Neuronal stem cell (in vitro differentiated cells): ENCODE measurements around the gene L1CAM.

Experiments used
- DNase-seq: peaks from one replicate; pipeline ENCODE4 v3.0.0-alpha.2; 2013; ENCODE audit warnings: low spot score
- H2AFZ ChIP-seq: one replicate; pipeline ENCODE4 v1.6.1; 2013; ENCODE audit warnings: mild to moderate bottlenecking, low read length, inconsistent platforms
- H2AK5ac ChIP-seq: 2 replicates; pipeline ENCODE4 v1.6.1; 2013; ENCODE audit warnings: low read depth, mild to moderate bottlenecking, inconsistent platforms, low read length, moderate library complexity, mixed read lengths
- H2BK120ac ChIP-seq: 2 replicates; pipeline ENCODE4 v1.6.1; 2013; ENCODE audit warnings: low read depth, mild to moderate bottlenecking, inconsistent platforms, low read length, moderate library complexity, mixed read lengths
- H2BK12ac ChIP-seq: one replicate; pipeline ENCODE4 v1.6.1; 2013; ENCODE audit warnings: low read length, inconsistent platforms
- H2BK15ac ChIP-seq: 2 replicates; pipeline ENCODE4 v1.6.1; 2013; ENCODE audit warnings: mild to moderate bottlenecking, low read length, inconsistent platforms, mixed read lengths
- H2BK5ac ChIP-seq: one replicate; pipeline ENCODE4 v1.6.1; 2013; ENCODE audit warnings: inconsistent platforms, mild to moderate bottlenecking, low read length, moderate library complexity
- H3K14ac ChIP-seq: one replicate; pipeline ENCODE4 v1.6.1; 2013; ENCODE audit warnings: low read length, inconsistent platforms
- H3K18ac ChIP-seq: 2 replicates; pipeline ENCODE4 v1.6.1; 2013; ENCODE audit warnings: low read length, inconsistent platforms
- H3K23ac ChIP-seq: 2 replicates; pipeline ENCODE4 v1.6.1; 2013; ENCODE audit warnings: low read depth, mild to moderate bottlenecking, mixed read lengths, low read length, inconsistent platforms; ENCODE audit not compliant: poor library complexity
- H3K27ac ChIP-seq: replicated peaks from 3 replicates; pipeline ENCODE4 v1.5.1; 2013; ENCODE audit warnings: low read length, inconsistent platforms
- H3K27me3 ChIP-seq, 3 experiments: 2 replicates each; pipeline ENCODE4 v1.6.1; 2013; ENCODE audit warnings: low read length in 3 of 3, mild to moderate bottlenecking in 2 of 3, inconsistent platforms in 1 of 3, low read depth in 1 of 3, mixed read lengths in 1 of 3, moderate library complexity in 1 of 3; ENCODE audit not compliant: control insufficient read depth in 3 of 3, insufficient read depth in 3 of 3
- H3K36me3 ChIP-seq, 2 donors: replicated peaks in 1 of 2; 2 replicates each; pipeline ENCODE4 v1.6.1; 2013; ENCODE audit warnings: low read length in 2 of 2; ENCODE audit not compliant: control insufficient read depth in 2 of 2, insufficient read depth in 2 of 2
- H3K4ac ChIP-seq: 2 replicates; pipeline ENCODE4 v1.6.1; 2013; ENCODE audit warnings: inconsistent platforms, mild to moderate bottlenecking, low read length, moderate library complexity
- H3K4me1 ChIP-seq, 2 donors: 1 replicate in 1 of 2; 2 replicates in 1 of 2; pipeline ENCODE4 v1.6.1; 2013; ENCODE audit warnings: low read length in 2 of 2, low read depth in 1 of 2; ENCODE audit not compliant: control insufficient read depth in 2 of 2, insufficient read depth in 1 of 2
- H3K4me2 ChIP-seq: one replicate; pipeline ENCODE4 v1.6.1; 2013; ENCODE audit warnings: mild to moderate bottlenecking, low read length, inconsistent platforms; ENCODE audit not compliant: insufficient read depth, poor library complexity, severe bottlenecking
- H3K4me3 ChIP-seq, 2 donors: 2 replicates each; pipeline ENCODE4 v1.5.1; 2013; ENCODE audit warnings: low read length in 2 of 2, mild to moderate bottlenecking in 2 of 2, inconsistent platforms in 1 of 2, moderate library complexity in 1 of 2
- H3K79me1 ChIP-seq: one replicate; pipeline ENCODE4 v1.6.1; 2013; ENCODE audit warnings: low read depth, mild to moderate bottlenecking, inconsistent platforms, low read length, moderate library complexity
- H3K9ac ChIP-seq: one replicate; pipeline ENCODE4 v1.6.1; 2013; ENCODE audit warnings: mild to moderate bottlenecking, low read depth, low read length, inconsistent platforms; ENCODE audit not compliant: poor library complexity
- H3K9me3 ChIP-seq, 2 donors: replicated peaks in 1 of 2; 2 replicates each; pipeline versions ENCODE3 to v1.6.1; 2013; ENCODE audit warnings: low read length in 2 of 2, mild to moderate bottlenecking in 2 of 2, inconsistent platforms in 1 of 2, low read depth in 1 of 2, mixed read lengths in 1 of 2, moderate library complexity in 1 of 2; ENCODE audit not compliant: control insufficient read depth in 2 of 2, insufficient read depth in 1 of 2
- H4K8ac ChIP-seq: one replicate; pipeline ENCODE4 v1.6.1; 2013; ENCODE audit warnings: low read depth, mild to moderate bottlenecking, inconsistent platforms, low read length, moderate library complexity
- H4K91ac ChIP-seq: one replicate; pipeline ENCODE4 v1.6.1; 2013; ENCODE audit warnings: low read length, low read depth, mild to moderate bottlenecking, inconsistent platforms; ENCODE audit not compliant: poor library complexity
- WGBS, 2 donors: extraction: QIAGEN DNeasy Blood & Tissue Kit; methylation state at CpG; one replicate each; pipeline ENCODE4 v1.1.7; 2013; ENCODE audit warnings: missing lambda C conversion rate in 2 of 2, mixed read lengths in 1 of 2; ENCODE audit not compliant: insufficient read length in 2 of 2, insufficient replicate concordance in 1 of 2; ENCODE audit errors: extremely low coverage in 2 of 2; 5-methylcytosine and 5-hydroxymethylcytosine counted together

L1CAM gene

GRCh38 chrX:153853902-153854267, 32.1 kb downstream of the L1CAM start:
- Histone ChIP-seq H3K9ac (no peak overlapping the region), H3K27me3 (peaks cover 0 to 47% (median 0%) of the 10 kb centered on the region in 3 experiments), H3K79me1 (no peaks in the 10 kb centered on the region), H2AK5ac (no peak overlapping the region), H3K4me2 (no peak overlapping the region), H3K9me3 (no peaks in the 10 kb centered on the region), H3K36me3 (no peaks in the 10 kb centered on the region), H3K18ac (no peak overlapping the region), H3K4me1 (no peaks in the 10 kb centered on the region), H4K8ac (no peak overlapping the region), H2BK15ac (no peak overlapping the region), H2BK12ac (no peak overlapping the region), H2BK5ac (no peak overlapping the region), H3K4ac (no peak overlapping the region), H3K27ac (no peak overlapping the region), H4K91ac (no peak overlapping the region), H3K4me3 (no peak overlapping the region), H3K23ac (no peak overlapping the region), H3K14ac (no peak overlapping the region), H2BK120ac (no peak overlapping the region), H2AFZ (no peak overlapping the region)
- WGBS, 2 donors = no CpG with 5 or more reads among the region's 3 CpGs
- no peak for DNase-seq

- no peak overlapping the region for H4K8ac ChIP-seq
- no peak overlapping the region for H3K23ac ChIP-seq
- H2BK5ac ChIP-seq = no peak overlapping the region
- H3K27ac ChIP-seq = no peak overlapping the region
- H2BK12ac ChIP-seq = no peak overlapping the region
- WGBS, 2 donors = no CpG with 5 or more reads among the region's 3 CpGs
- no peaks in the 10 kb centered on the region for H3K4me1 ChIP-seq
- H3K79me1 ChIP-seq = no peaks in the 10 kb centered on the region
- H3K27me3 ChIP-seq = peaks cover 0 to 47% (median 0%) of the 10 kb centered on the region in 3 experiments
- no peak overlapping the region for H2BK15ac ChIP-seq
- no peaks in the 10 kb centered on the region for H3K36me3 ChIP-seq
- H3K18ac ChIP-seq = no peak overlapping the region
- no peaks in the 10 kb centered on the region for H3K9me3 ChIP-seq
- no peak overlapping the region for H3K4ac ChIP-seq
- no peak overlapping the region for H2AFZ ChIP-seq
- no peak overlapping the region for H3K9ac ChIP-seq
- H3K4me2 ChIP-seq = no peak overlapping the region
- H3K14ac ChIP-seq = no peak overlapping the region
- no peak for DNase-seq
- H4K91ac ChIP-seq = no peak overlapping the region
- no peak overlapping the region for H3K4me3 ChIP-seq
- H2AK5ac ChIP-seq = no peak overlapping the region
- no peak overlapping the region for H2BK120ac ChIP-seq
Measured at GRCh38 chrX:153853180-153853901, 32.6 kb downstream of the L1CAM start.

- Histone ChIP-seq H4K91ac (no peak overlapping the region), H2AK5ac (no peak overlapping the region), H2BK15ac (no peak overlapping the region), H3K27ac (no peak overlapping the region), H3K36me3 (no peaks in the 10 kb centered on the region), H3K18ac (no peak overlapping the region), H3K4ac (no peak overlapping the region), H3K79me1 (no peaks in the 10 kb centered on the region), H3K9me3 (no peaks in the 10 kb centered on the region), H3K4me2 (no peak overlapping the region), H3K27me3 (peaks cover 0 to 42% (median 0%) of the 10 kb centered on the region in 3 experiments), H3K9ac (no peak overlapping the region), H2BK120ac (no peak overlapping the region), H2BK5ac (no peak overlapping the region), H3K14ac (no peak overlapping the region), H2AFZ (no peak overlapping the region), H3K4me3 (no peak overlapping the region), H2BK12ac (no peak overlapping the region), H3K23ac (no peak overlapping the region), H4K8ac (no peak overlapping the region), H3K4me1 (no peaks in the 10 kb centered on the region)
- WGBS, 2 donors = no CpG with 5 or more reads among the region's 3 CpGs
- no peak for DNase-seq
Measured at GRCh38 chrX:153851981-153852380, 34.0 kb downstream of the L1CAM start.

- Histone ChIP-seq H4K91ac (no peak overlapping the region), H3K4me3 (no peak overlapping the region), H2BK12ac (no peak overlapping the region), H3K18ac (no peak overlapping the region), H4K8ac (no peak overlapping the region), H3K9ac (no peak overlapping the region), H3K9me3 (no peaks in the 10 kb centered on the region), H2AK5ac (no peak overlapping the region), H3K27me3 (peaks cover 0 to 31% (median 0%) of the 10 kb centered on the region in 3 experiments), H3K4ac (no peak overlapping the region), H3K4me2 (no peak overlapping the region), H2AFZ (no peak overlapping the region), H3K23ac (no peak overlapping the region), H2BK120ac (no peak overlapping the region), H3K27ac (no peak overlapping the region), H3K36me3 (no peaks in the 10 kb centered on the region), H3K4me1 (peaks cover 0 to 2% of the 10 kb centered on the region in 2 donors), H2BK15ac (no peak overlapping the region), H3K14ac (no peak overlapping the region), H2BK5ac (no peak overlapping the region), H3K79me1 (no peaks in the 10 kb centered on the region)
- DNase-seq = no peak
- WGBS, 2 donors = no CpG with 5 or more reads among the region's 3 CpGs
Measured at GRCh38 chrX:153848325-153848724, 37.6 kb downstream of the L1CAM start.
